ENCODE data around the gene CERS4. TPM values are rescaled to one million over a fixed set of nuclear protein-coding genes. Genes with fewer than 3 reads are reported as not detected.

CERS4 gene
- polyA plus RNA-seq, 1 of the 3 experiments (the other 2 are of a cell fraction), result 36.5 TPM

GRCh38 chr19:8240274-8241229 lies 31.4 kb downstream of the CERS4 start:
- H3K4me2 ChIP-seq, result peak overlapping the region; percentile 40; the same call in 1 of the 2 replicates
- WGBS (ENCODE audit: low lambda C conversion rate), result 15% methylated on average over 11 of the region's 17 CpGs
- no peaks in the 10 kb centered on the region for H3K36me3 ChIP-seq (replicated peaks in 1 of 2; ENCODE audit: control insufficient read depth in 1 of 2, insufficient read depth in 2 of 2, low read length in 1 of 2)

More at GRCh38 chr19:8240274-8241229, 31.4 kb downstream of the CERS4 start:
- peaks cover 4 to 18% of the 10 kb centered on the region in 2 experiments; a peak in 2 of 4 replicates for H3K4me1 ChIP-seq (ENCODE audit: control insufficient read depth in 1 of 2, insufficient read depth in 2 of 2, low read depth in 1 of 2, low read length in 1 of 2)
- H3K4me3 ChIP-seq (ENCODE audit: low read depth in 2 of 2, low read length in 1 of 2), result no peak overlapping the region
- H4K20me1 ChIP-seq (ENCODE audit: insufficient read depth), result no peaks in the 10 kb centered on the region
- no peaks in the 10 kb centered on the region for H3K9me3 ChIP-seq
- H3F3A ChIP-seq (replicated peaks; ENCODE audit: insufficient read depth), result no peaks in the 10 kb centered on the region
- no peaks in the 10 kb centered on the region for H3K27me3 ChIP-seq (ENCODE audit: insufficient read depth)
- H2AFZ ChIP-seq (ENCODE audit: low read depth), result no peak overlapping the region
- H3K9ac ChIP-seq, result no peak overlapping the region
- peak overlapping the region; percentile 14 to 91; a peak in 2 of 4 replicates for H3K27ac ChIP-seq (ENCODE audit: low read depth in 2 of 2, low read length in 1 of 2)
- ChIA-PET CTCF (interaction anchor here (0.6 to 5.5 kb wide), 8 partner anchors 12 to 297 kb away, joined by 3 to 35 read pairs (median 4); partner anchors contain the start of gene TIMM44), POLR2A (interaction anchor here (1.1 kb wide), 1 partner anchor 9 kb away, joined by 3 read pairs; no protein-coding TSS in a partner anchor)
- TF ChIP-seq RCOR1 (IDR thresholded peaks at IDR 0.05; ENCODE audit: low read length), result peak; percentile 61; the same call in 1 of the 2 replicates
- peak; percentile 32; the same call in 1 of the 2 replicates for TF ChIP-seq PBX3 (IDR thresholded peaks at IDR 0.05)
- TF ChIP-seq POLR2AphosphoS5 (IDR thresholded peaks at IDR 0.05; ENCODE audit: low read depth, low read length), result peak; percentile 33; the same call in 1 of the 2 replicates
- peak; percentile 48; the same call in 1 of the 2 replicates for TF ChIP-seq GATA2 (CRISPR knock-in tag; IDR thresholded peaks at IDR 0.05)
- peak; percentile 12 to 78; a peak in 3 of 4 replicates for TF ChIP-seq EP300 (IDR thresholded peaks at IDR 0.05; ENCODE audit: borderline replicate concordance in 1 of 2, low read depth in 1 of 2, low read length in 1 of 2)
- TF ChIP-seq USF2 (IDR thresholded peaks at IDR 0.05; ENCODE audit: borderline replicate concordance, low read depth, low read length), result peak; percentile 85; the same call in 1 of the 2 replicates
- peak; percentile 80 for TF ChIP-seq MXI1 (IDR thresholded peaks at IDR 0.05; ENCODE audit: low read depth, low read length)
- TF ChIP-seq CTCF (IDR thresholded peaks at IDR 0.05), result no peak
- peak; percentile 58 for TF ChIP-seq TCF12 (IDR thresholded peaks at IDR 0.05)
- peak; percentile 83 for TF ChIP-seq FOXJ3 (CRISPR knock-in tag; IDR thresholded peaks at IDR 0.05)
- TF ChIP-seq MAX (IDR thresholded peaks at IDR 0.05; ENCODE audit: low read depth), result peak; percentile 87
- no peak for TF ChIP-seq RFX5 (IDR thresholded peaks at IDR 0.05; ENCODE audit: low read length)
- 0 out of 2 replicates have a peak, but pooled peaks have one; percentile 20 for TF ChIP-seq RAD21 (IDR thresholded peaks at IDR 0.05; ENCODE audit: low read length)
- no peak; the same call in 1 of the 2 replicates for TF ChIP-seq JUND (IDR thresholded peaks at IDR 0.05)
- no peak for TF ChIP-seq GABPA (IDR thresholded peaks at IDR 0.05; ENCODE audit: low read depth)
- 0 out of 2 replicates have a peak, but pooled peaks have one; percentile 29 for TF ChIP-seq TAF1 (IDR thresholded peaks at IDR 0.05; ENCODE audit: borderline replicate concordance, low read depth, low read length)
- TF ChIP-seq CHD2 (IDR thresholded peaks at IDR 0.05; ENCODE audit: low read length, partially characterized antibody), result no peak
- TF ChIP-seq USF1 (IDR thresholded peaks at IDR 0.05; ENCODE audit: borderline replicate concordance, low read depth), result peak; percentile 96
- no peak for TF ChIP-seq ELF1 (IDR thresholded peaks at IDR 0.05)
- peak; percentile 71; the same call in 1 of the 2 replicates for TF ChIP-seq FOSL2 (IDR thresholded peaks at IDR 0.05; ENCODE audit: borderline replicate concordance, low read depth)
- no peak for TF ChIP-seq NRF1 (IDR thresholded peaks at IDR 0.05; ENCODE audit: low read depth, low read length)
- TF ChIP-seq SIN3A (IDR thresholded peaks at IDR 0.05; ENCODE audit: borderline replicate concordance, low read depth, low read length), result 0 out of 2 replicates have a peak, but pooled peaks have one; percentile 58
- TF ChIP-seq NFIC (IDR thresholded peaks at IDR 0.05; ENCODE audit: borderline replicate concordance), result peak; percentile 87
- H3K9me2 ChIP-seq, result no peaks in the 10 kb centered on the region
- no peaks in the 10 kb centered on the region for H3K79me2 ChIP-seq (ENCODE audit: insufficient read depth)
- peak; percentile 93 for DNase-seq
